ENCODE data around the gene IL31RA.
"Not testable (repeated sequence)": the region's sequence is repeated elsewhere in the genome, so short reads cannot be mapped to it uniquely, and the experiment has no call there.

IL31RA gene

GRCh38 chr5:55850839-55851674, at the start of gene IL31RA:
IL31RA (plus strand) TSS chr5:55851357; CDS start chr5:55851571, 214 bp downstream.
- no peak for DNase-seq

- DNase-seq, result peak; percentile 3
Observed at GRCh38 chr5:55808814-55809213, 42.3 kb upstream of the IL31RA start.

DNA sequence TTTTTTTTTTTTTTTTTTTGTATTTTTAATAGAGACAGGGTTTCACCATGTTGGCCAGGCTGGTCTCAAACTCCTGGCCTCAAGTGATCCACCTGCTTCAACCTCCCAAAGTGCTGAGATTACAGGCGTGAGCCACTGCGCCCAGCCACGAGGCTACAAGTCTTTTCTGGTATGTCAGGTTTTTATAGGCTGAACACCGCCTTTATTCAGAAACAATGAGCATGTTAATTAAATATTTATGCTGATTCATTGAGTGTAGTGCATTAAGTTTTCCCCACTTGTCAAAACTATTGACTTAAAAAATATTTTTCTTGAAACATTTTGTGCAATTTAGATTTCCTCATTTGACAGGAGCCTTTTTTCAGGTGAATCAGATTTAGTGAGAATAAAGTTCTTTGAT, 35.2 kb upstream of the IL31RA start:
- not testable (repeated sequence) for DNase-seq

GRCh38 chr5:55816342-55816741, 34.8 kb upstream of the IL31RA start:
- DNase-seq, result no peak

GRCh38 chr5:55817030-55817429, 34.1 kb upstream of the IL31RA start:
- no peak for DNase-seq

GRCh38 chr5:55820488-55820887, 30.7 kb upstream of the IL31RA start:
- DNase-seq, result no peak

DNA sequence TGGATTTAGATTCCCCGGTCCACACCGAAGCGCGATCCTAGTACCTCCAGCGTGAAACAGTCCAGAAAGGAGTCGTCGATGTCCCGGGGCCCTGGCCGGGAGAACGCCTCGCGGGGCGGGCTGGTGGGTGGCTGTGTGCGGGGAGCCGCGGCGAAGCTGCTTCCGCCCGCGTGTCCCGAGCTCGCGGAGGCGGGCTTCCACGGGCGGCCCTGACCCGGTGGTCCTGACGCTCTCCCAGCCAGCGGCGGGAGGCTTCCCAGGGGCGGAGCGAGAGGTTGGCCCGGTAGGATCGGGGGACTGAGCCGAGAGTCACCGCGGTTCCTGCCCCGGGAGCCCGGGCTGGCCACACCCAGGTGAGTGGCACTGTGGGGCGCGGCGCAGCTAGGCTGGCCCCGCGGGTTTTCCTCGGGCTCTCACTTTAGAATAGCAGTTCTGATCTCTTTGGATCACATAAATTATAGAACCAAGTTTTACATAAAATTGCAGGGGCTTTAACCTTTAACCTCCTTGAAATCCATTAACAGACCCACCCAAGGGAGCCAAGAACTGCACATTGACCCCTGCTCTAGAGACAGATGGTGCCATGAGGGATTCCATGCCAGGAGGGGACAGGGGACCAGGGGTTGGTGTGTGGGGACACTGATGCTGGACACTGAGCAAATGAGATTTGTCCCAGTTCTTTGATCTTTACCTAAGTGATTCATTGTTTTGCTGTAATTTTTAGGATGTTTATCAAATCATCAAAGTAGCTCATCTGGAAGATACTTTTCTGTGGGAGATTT, 29.2 kb upstream of the IL31RA start:
- no peak for DNase-seq

DNA sequence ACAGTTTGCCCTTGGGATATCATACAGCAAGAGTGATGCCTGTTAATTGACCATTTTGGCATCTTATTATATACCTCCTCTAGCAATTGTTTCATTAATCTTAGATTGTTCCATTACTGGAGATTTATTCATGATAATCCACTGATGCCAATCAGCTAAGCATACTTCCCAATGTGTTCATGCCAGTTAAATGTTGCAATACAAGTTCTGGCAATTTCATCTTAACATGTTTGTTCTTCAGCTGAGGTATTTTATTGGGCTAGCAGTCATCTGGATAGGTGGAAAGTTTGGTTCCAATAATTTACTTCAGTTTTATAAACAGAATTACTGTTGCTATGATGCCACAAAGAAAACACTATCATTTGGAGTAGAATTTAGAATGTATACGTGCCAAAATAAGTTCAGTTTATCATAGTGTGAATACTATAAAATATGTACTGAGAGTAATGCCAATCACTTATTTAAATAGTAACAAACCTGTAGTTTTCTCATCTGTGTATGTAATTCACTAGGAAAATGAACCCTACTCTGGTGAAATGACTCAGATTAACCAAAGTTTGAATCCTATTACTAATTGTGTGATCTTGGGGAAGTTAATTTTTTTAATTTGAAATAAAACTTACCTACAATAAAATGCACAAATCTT, 27.9 kb upstream of the IL31RA start:
- no peak for DNase-seq

DNA sequence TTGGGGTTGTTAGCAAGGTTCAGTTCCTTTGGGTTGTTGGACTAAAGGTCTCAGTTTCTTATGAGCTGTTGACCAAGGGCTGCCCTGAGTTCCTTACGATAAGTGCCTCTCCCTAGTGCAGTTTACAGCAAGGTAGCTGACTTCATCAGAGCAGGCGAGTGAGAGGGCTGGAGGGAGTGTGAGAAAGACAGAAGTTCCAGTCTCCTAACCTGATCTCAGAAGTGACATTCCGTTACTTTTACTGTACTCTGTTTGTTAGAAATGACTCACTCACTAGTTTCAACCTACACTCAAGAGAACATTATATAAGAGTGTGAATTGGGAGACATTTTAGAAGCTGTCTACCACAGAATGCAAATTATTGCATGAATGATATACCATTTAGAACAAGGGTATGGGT, 21.2 kb upstream of the IL31RA start:
- no peak for DNase-seq

- no peak for DNase-seq
Observed at GRCh38 chr5:55832446-55832845, 18.7 kb upstream of the IL31RA start.

DNA sequence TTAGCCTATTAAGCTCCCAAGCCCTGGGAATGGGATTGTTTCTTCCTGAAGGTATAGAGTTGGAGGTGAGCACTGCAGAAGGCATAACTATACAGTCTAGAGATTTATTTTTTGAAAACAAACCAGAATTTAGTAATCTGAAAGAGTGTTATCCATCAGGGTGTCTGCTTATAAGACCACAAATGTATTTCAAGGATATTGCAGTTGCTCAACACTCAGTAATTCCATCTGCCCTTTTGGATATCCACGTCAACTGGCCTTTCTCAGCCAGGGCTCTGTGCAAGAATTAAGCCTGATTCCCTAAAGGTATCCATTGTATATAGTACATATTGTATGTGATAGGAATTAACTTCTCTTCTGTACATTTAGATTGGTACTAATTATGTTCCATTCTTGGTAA, 15.0 kb upstream of the IL31RA start:
- no peak for DNase-seq

DNA sequence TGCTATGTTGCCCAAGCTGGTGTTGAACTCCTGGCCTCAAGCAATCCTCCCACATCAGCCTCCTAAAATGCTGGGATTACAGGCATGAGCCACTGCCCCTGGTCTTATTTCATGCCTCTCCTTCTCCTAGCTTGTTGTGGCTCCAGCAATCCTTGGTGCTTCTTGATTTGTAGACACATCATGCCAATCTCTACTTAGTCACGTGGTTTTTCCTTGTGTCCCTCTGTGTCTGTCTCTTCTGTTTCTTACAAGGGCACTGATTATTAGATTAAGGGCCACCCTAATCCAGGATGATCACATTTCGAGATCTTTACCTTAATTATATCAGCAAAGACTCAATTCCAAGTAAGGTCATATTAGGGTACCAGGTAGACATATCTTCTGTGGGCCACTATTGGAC, 9.2 kb upstream of the IL31RA start:
- DNase-seq, result no peak

GRCh38 chr5:55847837-55848236, 3.3 kb upstream of the IL31RA start:
- DNase-seq, result no peak

GRCh38 chr5:55848783-55849182, 2.4 kb upstream of the IL31RA start:
- no peak for DNase-seq

- no peak for DNase-seq
Observed at GRCh38 chr5:55851675-55851979, 470 bp downstream of the IL31RA start.

GRCh38 chr5:55852503-55852902, 1.3 kb downstream of the IL31RA start:
- DNase-seq, result no peak

DNA sequence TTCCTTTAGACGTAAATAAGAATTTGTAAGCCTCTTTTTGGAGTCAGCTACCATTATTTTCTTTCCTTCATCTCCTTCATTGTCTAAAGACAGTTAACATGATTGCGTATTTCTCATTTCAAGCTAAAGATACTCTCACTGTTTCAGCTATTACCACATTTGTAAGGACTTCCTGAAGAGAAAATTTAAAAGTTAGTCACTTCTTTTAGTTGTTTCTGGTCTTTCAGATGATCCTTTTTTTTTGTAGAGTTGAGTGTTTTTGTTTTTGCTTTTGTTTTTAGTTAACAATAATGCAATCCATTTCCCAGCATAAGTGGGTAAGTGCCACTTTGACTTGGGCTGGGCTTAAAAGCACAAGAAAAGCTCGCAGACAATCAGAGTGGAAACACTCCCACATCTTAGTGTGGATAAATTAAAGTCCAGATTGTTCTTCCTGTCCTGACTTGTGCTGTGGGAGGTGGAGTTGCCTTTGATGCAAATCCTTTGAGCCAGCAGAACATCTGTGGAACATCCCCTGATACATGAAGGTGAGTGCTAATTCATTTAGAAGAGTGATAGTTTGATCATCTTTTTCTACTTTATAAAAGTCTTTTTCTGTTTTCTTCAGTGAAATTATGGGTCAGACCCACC, 2.0 kb downstream of the IL31RA start:
- no peak for DNase-seq

DNA sequence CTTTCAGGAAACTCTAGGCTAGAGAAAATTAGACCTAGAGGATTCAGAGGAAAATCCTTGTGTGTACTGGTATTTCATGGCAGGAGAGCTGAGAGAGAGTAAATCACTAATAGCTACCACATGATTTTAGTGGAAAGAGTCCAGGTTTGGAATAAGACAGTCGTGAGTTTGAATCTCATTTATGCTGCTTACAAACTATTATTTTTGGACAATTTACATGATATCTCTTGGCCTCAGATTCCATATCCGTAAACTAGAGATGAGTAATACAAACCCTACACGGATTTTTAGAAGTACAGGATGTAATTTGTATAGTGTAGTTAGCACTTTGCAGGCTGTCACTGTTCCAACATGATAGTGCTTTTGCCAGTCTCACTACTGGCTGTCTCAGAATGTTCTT, 2.7 kb downstream of the IL31RA start:
- no peak for DNase-seq

DNA sequence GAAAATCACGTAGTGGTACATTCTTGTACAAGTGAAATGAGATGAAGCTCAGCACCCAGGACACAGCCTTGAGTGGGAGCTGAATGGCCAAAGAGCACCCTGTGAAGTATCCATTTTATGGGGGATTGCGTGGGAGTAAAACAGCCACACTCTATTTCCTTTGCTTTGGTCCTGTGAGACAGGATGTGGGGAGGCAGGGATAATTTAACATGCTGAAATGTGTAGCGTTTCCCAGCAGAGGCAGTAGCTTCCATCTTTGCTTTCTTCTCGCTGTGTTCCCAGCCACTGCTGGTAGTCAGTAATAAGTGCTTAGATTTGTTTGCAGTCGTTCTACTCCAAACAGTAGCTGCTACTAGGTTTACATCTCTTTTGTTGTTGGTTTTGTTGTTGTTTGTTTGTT, 4.4 kb downstream of the IL31RA start:
- DNase-seq, result no peak

GRCh38 chr5:55856516-55857246, 5.5 kb downstream of the IL31RA start:
- peak; percentile 42 for DNase-seq

DNA sequence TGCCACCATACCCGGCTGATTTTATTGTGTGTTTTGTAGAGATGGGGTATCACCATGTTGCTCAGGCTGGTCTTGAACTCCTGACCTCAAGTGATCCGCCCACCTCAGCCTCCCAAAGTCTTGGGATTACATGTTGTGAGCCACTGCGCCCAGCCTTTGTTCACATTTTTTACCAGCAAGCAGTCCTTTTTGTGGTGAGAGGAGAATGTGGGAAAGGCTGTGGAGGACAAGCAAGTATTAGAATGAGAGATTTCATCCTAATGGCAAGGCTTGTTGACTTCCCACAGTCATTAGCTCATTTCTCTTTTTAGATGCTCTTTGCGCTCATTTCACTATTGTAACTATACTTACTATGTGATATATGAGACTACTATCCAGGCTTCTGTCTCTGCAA, 6.1 kb downstream of the IL31RA start:
- DNase-seq, result no peak

DNA sequence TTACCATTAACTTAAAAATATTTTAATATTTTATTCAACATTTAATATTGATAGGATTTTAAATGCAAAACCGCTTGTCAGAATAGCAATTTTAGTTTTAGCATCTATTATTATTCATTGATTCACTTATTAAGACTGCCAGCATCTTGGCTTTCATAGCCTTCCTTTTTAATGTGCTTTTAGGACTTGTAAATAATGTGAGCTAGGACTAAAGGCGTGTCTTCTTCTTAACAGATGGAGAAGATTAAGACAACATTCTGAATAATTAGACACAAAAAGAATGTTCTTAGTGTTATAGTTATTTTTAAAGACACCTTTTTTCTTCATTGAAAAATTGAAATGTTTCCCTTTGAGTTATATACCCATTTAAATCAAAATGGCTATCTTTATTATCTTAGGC, 6.9 kb downstream of the IL31RA start:
- no peak for DNase-seq

DNA sequence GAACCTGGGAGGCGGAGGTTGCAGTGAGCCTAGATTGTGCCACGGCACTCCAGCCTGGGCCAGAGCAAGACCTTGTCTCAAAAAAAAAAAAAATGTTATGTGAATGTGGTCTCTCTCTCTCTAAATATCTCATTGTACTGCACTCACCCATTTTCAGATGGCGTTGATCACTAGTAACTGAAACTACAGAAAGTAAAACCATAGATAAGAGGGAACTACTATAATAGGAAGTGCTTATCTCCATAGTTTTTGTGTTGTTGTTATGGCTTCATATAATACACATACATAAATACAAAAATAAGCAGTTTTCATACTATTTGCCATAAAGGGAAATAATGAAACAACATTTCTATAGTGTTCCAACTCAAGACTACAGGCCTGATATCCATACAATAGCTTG, 9.1 kb downstream of the IL31RA start:
- DNase-seq, result peak; percentile 3
